A549 (cell line): ENCODE measurements around the gene NTM.

Experiments
- CTCF ChIP-seq: fragments of >200 bp; sonication (Bioruptor Twin); formaldehyde crosslinking; IDR thresholded peaks from 3 replicates; pipeline ENCODE4 v1.5.1; 2016
- JUN ChIP-seq, 2 experiments: fragments of >200 bp; sonication (Bioruptor Twin); formaldehyde crosslinking; IDR thresholded peaks; 2 replicates in 1 of 2; 3 replicates in 1 of 2; pipeline ENCODE4 v1.6.1; 2016 to 2017
- REST ChIP-seq: fragments of 200-600 bp; sonication (generic); IDR thresholded peaks from 2 replicates; pipeline ENCODE4 v1.6.1; 2016; ENCODE audit warnings: antibody characterized with exemption, mild to moderate bottlenecking, moderate library complexity
- RNF2 ChIP-seq: fragments of 200-600 bp; sonication (generic); IDR thresholded peaks from 2 replicates; pipeline ENCODE4 v1.6.1; 2016; ENCODE audit warnings: low read depth, mild to moderate bottlenecking, antibody characterized with exemption, moderate library complexity, borderline replicate concordance
- USF2 ChIP-seq: fragments of 450-650 bp; IDR thresholded peaks from 2 replicates; pipeline ENCODE4 v1.6.1; 2014; ENCODE audit warnings: antibody characterized with exemption

GRCh38 chr11:131713529-131714134 lies 343.2 kb downstream of the NTM start:
- no peak for TF ChIP-seq REST
- TF ChIP-seq CTCF = no peak
- TF ChIP-seq RNF2 = no peak
- no peak for TF ChIP-seq USF2
- no peak for TF ChIP-seq JUN (IDR thresholded peaks at IDR 0.05)
